ENCODE data around the gene IYD.

Gene IYD

DNA sequence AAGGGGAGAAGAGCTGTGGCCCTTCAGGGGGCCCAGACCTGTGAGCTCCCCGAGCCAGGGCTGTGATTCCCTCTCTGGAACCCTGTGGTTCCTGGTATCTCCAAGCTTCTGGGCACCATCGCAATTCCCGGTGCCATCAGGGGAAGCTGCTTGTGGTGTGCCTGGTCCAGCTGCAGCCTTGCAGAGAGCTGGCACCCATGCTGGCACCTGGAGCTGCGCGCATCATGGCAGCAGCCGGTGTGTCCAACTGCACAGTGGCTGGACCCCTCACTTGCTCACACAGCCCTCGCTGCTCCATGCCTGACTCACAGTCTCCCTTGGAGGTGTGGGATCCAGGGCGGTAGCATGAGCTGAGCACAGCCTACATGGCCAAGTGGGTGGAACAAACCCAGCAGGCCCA lies 56.7 kb downstream of the IYD start:
- no peak for TF ChIP-seq CTCF (IDR thresholded peaks at IDR 0.05; ENCODE audit: insufficient read depth, low read length, poor library complexity, severe bottlenecking)
- no peaks in the 10 kb centered on the region; the same call in 1 of the 2 replicates for H3K27me3 ChIP-seq (replicated peaks; ENCODE audit: control insufficient read depth, insufficient read depth, low read length)
- no peaks in the 10 kb centered on the region for H3K36me3 ChIP-seq (ENCODE audit: control insufficient read depth, insufficient read depth, low read length)
- H3K4me3 ChIP-seq (replicated peaks; ENCODE audit: low read depth, low read length) = no peak overlapping the region
- DNase-seq (ENCODE audit: extremely low read depth, insufficient read length) = no peak

DNA sequence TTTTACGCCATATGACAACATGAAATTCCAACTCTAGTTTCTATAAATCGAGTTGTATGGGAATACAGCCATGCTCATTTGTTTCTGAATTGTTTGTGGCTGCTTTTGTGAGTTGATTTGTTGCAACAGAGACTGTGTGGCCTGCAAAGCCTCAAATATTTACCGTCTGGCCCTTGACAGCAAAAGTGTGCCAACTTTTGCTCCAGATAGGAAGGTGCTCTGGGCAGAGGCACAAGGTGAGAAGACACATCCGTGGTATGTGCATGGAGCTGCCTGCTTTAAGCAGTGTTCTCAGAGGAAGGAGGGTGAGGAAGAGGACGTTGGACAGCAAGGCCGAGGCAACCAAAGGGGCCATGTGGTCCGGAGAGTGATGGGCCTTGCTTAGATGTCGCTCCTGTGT lies 57.4 kb downstream of the IYD start:
- H3K36me3 ChIP-seq (ENCODE audit: control insufficient read depth, insufficient read depth, low read length) = no peaks in the 10 kb centered on the region

DNA sequence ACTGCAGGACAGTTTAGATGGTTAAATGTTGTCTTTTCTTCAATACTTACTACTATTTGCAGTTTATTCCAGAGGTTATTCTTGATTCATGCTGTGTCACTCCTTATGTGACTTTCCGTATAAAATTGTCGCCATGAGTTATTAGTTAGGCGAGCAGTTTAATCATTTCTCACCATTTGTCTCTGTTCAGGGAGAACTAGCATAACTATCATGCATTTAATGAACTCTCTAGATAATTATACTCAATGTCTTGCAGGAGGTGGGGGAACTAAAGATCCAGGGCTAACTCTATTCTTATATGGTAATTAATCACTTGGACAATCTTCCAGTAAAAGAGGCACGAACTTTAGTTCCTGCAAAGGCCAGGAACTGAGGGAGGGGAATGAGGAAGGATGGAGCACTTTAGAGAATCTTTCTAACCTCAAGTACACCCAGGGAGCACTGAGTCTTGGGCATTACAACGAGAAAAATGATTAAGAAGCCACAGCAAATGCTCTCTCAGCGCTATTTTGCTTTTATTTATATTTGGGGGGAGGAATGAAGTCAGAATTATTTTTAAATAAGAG lies 58.3 kb downstream of the IYD start:
- H3K36me3 ChIP-seq (ENCODE audit: control insufficient read depth, insufficient read depth, low read length) = no peaks in the 10 kb centered on the region

More for the DNA sequence above, 57.4 kb downstream of the IYD start:
- TF ChIP-seq CTCF (IDR thresholded peaks at IDR 0.05; ENCODE audit: insufficient read depth, low read length, poor library complexity, severe bottlenecking) = no peak
- Histone ChIP-seq H3K27me3 (replicated peaks; ENCODE audit: control insufficient read depth, insufficient read depth, low read length) (no peaks in the 10 kb centered on the region; the same call in 1 of the 2 replicates), H3K4me3 (replicated peaks; ENCODE audit: low read depth, low read length) (no peak overlapping the region)
- no peak for DNase-seq (ENCODE audit: extremely low read depth, insufficient read length)

DNA sequence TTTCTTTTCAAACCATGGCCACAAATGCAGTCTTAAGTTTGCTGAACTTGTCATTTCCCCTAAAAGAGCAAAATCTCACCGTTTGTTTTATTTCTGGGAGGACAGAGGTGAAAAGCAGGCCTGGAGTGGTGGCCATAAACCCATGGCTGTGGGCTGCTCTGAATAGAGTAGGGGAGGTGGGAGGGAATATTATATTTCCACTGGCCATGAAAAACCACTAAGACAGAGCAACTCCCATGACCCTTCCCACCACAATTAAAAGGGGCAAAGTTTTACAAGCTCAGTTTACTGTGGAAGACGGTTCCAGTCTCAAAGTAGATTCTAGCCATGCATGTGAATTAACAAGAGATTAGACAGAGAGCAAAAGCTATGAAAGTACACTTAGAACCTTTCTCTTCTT lies 59.0 kb downstream of the IYD start:
- no peak for TF ChIP-seq CTCF (IDR thresholded peaks at IDR 0.05; ENCODE audit: insufficient read depth, low read length, poor library complexity, severe bottlenecking)
- Histone ChIP-seq H3K4me3 (replicated peaks; ENCODE audit: low read depth, low read length) (no peak overlapping the region), H3K36me3 (ENCODE audit: control insufficient read depth, insufficient read depth, low read length) (no peaks in the 10 kb centered on the region), H3K27me3 (replicated peaks; ENCODE audit: control insufficient read depth, insufficient read depth, low read length) (no peaks in the 10 kb centered on the region; the same call in 1 of the 2 replicates)
- no peak for DNase-seq (ENCODE audit: extremely low read depth, insufficient read length)

More for the DNA sequence above, 58.3 kb downstream of the IYD start:
- no peak for DNase-seq (ENCODE audit: extremely low read depth, insufficient read length)
- TF ChIP-seq CTCF (IDR thresholded peaks at IDR 0.05; ENCODE audit: insufficient read depth, low read length, poor library complexity, severe bottlenecking) = no peak
- no peak overlapping the region for H3K4me3 ChIP-seq (replicated peaks; ENCODE audit: low read depth, low read length)
- H3K27me3 ChIP-seq (replicated peaks; ENCODE audit: control insufficient read depth, insufficient read depth, low read length) = no peaks in the 10 kb centered on the region; the same call in 1 of the 2 replicates

GRCh38 chr6:150430815-150431214 lies 62.0 kb downstream of the IYD start:
- Histone ChIP-seq H3K27me3 (replicated peaks; ENCODE audit: control insufficient read depth, insufficient read depth, low read length) (no peaks in the 10 kb centered on the region; the same call in 1 of the 2 replicates), H3K4me3 (replicated peaks; ENCODE audit: low read depth, low read length) (no peak overlapping the region), H3K36me3 (ENCODE audit: control insufficient read depth, insufficient read depth, low read length) (no peaks in the 10 kb centered on the region)
- no peak for TF ChIP-seq CTCF (IDR thresholded peaks at IDR 0.05; ENCODE audit: insufficient read depth, low read length, poor library complexity, severe bottlenecking)
- DNase-seq (ENCODE audit: extremely low read depth, insufficient read length) = no peak

DNA sequence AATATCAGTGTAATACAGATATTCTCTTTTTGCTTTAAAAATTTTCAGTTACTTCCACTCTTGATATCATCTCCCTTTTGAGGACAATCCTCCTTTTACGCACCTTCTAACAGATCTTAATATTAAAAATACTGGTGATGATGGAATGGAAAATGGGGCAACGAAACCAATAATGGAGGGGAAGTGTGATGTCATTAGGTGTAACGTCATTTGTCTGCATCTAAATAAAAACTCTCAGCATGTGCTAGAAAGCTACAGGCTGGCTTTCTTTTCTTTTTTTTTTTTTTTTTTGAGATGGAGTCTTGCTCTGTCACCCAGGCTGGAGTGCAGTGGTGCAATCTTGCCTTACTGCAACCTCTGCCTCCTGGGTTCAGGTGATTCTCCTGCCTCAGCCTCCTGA lies 66.5 kb downstream of the IYD start:
- Histone ChIP-seq H3K27me3 (replicated peaks; ENCODE audit: control insufficient read depth, insufficient read depth, low read length) (no peaks in the 10 kb centered on the region; the same call in 1 of the 2 replicates), H3K36me3 (ENCODE audit: control insufficient read depth, insufficient read depth, low read length) (no peaks in the 10 kb centered on the region), H3K4me3 (replicated peaks; ENCODE audit: low read depth, low read length) (no peak overlapping the region)
- DNase-seq (ENCODE audit: extremely low read depth, insufficient read length) = no peak
- no peak for TF ChIP-seq CTCF (IDR thresholded peaks at IDR 0.05; ENCODE audit: insufficient read depth, low read length, poor library complexity, severe bottlenecking)

All from GM06990 (cell line).